Esophagus squamous epithelium (tissue), 5 donors: Measurements from ENCODE around the gene PATZ1. TPM values are rescaled to one million over a fixed set of nuclear protein-coding genes. Genes with fewer than 3 reads are reported as not detected.
"Not testable (repeated sequence)": the region's sequence is repeated elsewhere in the genome, so short reads cannot be mapped to it uniquely, and the experiment has no call there.

Experiments used
- DNase-seq: peaks from one replicate; lab custom pipeline; 2025; lab: John Stamatoyannopoulos, UW
- H3K27ac ChIP-seq, 4 donors: fragments of 200-600 bp; sonication (generic); one replicate each; pipeline ENCODE4 v1.5.1; 2016 to 2019; ENCODE audit warnings: mild to moderate bottlenecking in 1 of 4
- H3K27me3 ChIP-seq, 4 donors: fragments of 200-600 bp; sonication (generic); 1 replicate in 3 of 4; 2 replicates in 1 of 4; pipeline versions ENCODE4 v1.5.1 to v1.6.0; 2017 to 2021; ENCODE audit warnings: antibody characterized with exemption in 1 of 4
- H3K36me3 ChIP-seq, 3 donors: fragments of 200-600 bp; sonication (generic); one replicate each; pipeline ENCODE4 v1.5.1; 2016 to 2019
- H3K4me1 ChIP-seq, 3 donors: fragments of 200-600 bp; sonication (generic); one replicate each; pipeline ENCODE4 v1.5.1; 2017 to 2019
- H3K4me3 ChIP-seq, 4 donors: fragments of 200-600 bp; sonication (generic); 1 replicate in 3 of 4; 2 replicates in 1 of 4; pipeline ENCODE4 v1.5.1; 2016 to 2019; ENCODE audit warnings: mild to moderate bottlenecking in 2 of 4, moderate library complexity in 1 of 4
- H3K9me3 ChIP-seq, 3 donors: fragments of 200-600 bp; sonication (generic); one replicate each; pipeline ENCODE4 v1.5.1; 2016 to 2019
- CTCF ChIP-seq, 6 experiments: fragments of 450-650 bp in 4 of 6; fragments of 200-600 bp in 2 of 6; sonication (generic) in 2 of 6; IDR thresholded peaks; one replicate each; pipeline ENCODE4 v1.5.1; 2016 to 2019; ENCODE audit warnings: antibody characterized with exemption in 6 of 6, mild to moderate bottlenecking in 4 of 6, moderate library complexity in 4 of 6
- POLR2A ChIP-seq, 4 donors: fragments of 450-650 bp; IDR thresholded peaks; one replicate each; pipeline ENCODE4 v1.6.1; 2017; ENCODE audit warnings: antibody characterized with exemption in 4 of 4, mild to moderate bottlenecking in 4 of 4, moderate library complexity in 3 of 4
- WGBS, 2 donors: methylation state at CpG; one replicate each; pipeline ENCODE4 v1.1.5; 2018; 5-methylcytosine and 5-hydroxymethylcytosine counted together
- intact Hi-C: fragments of 100-400 bp; cut with DNase I; formaldehyde crosslinking; loops from one replicate; pipeline ENCODE4 v1.15.0; 2022
- total RNA-seq, 4 donors: library from RNA; depleted of rRNA; stranded (reverse); fragments of >200 nt; gene quantifications; one replicate each; pipeline ENCODE4 v1.1.0, GENCODE V29; 2016
- donor health status: DM: yes; HTN: yes; CAD: no.

PATZ1 gene
- total RNA-seq, 4 donors from 2014 or later = 2.2 to 13.0 (median 7.2) TPM

- intact Hi-C loops = no loop called here
- Histone ChIP-seq H3K27me3 (no peaks in the 10 kb centered on the region), H3K9me3 (no peaks in the 10 kb centered on the region), H3K36me3 (peaks cover 0 to 23% (median 0%) of the 10 kb centered on the region in 3 donors), H3K4me3 (no peak overlapping the region), H3K27ac (no peak overlapping the region), H3K4me1 (peaks cover 0 to 22% (median 6%) of the 10 kb centered on the region in 3 donors)
- no peak for DNase-seq
- TF ChIP-seq CTCF (IDR thresholded peaks at IDR 0.05) (no peak), POLR2A (IDR thresholded peaks at IDR 0.05) (no peak)
- WGBS, 2 donors = 70 to 90% methylated on average over 3 to 4 of the region's 4 CpGs
These were observed 24.7 kb downstream of the PATZ1 start for GRCh38 chr22:31321421-31321820.

GRCh38 chr22:31314220-31314619 is 31.9 kb downstream of the PATZ1 start:
- intact Hi-C loops, H3K9me3 ChIP-seq, H3K27me3 ChIP-seq, H3K36me3 ChIP-seq, H3K4me3 ChIP-seq, DNase-seq: not testable (repeated sequence)
- Histone ChIP-seq H3K27ac (peak overlapping the region; percentile 69 to 87 (median 78)), H3K4me1 (peaks cover 6 to 15% (median 13%) of the 10 kb centered on the region in 3 donors)
- 100% methylated on average over 1 of the region's 1 CpG for WGBS, 2 donors

GRCh38 chr22:31313366-31314147 is 32.6 kb downstream of the PATZ1 start:
- peak; percentile 78 to 95 (median 90) for TF ChIP-seq CTCF (IDR thresholded peaks at IDR 0.05)
- TF ChIP-seq POLR2A (IDR thresholded peaks at IDR 0.05) = no peak
- H3K27ac ChIP-seq = peak overlapping the region; percentile 69 to 87 (median 78)
- no peak for DNase-seq
- intact Hi-C loops = no loop called here
- no peaks in the 10 kb centered on the region for H3K9me3 ChIP-seq
- H3K4me3 ChIP-seq = no peak overlapping the region
- WGBS, 2 donors = 19 to 29% methylated on average over 5 to 6 of the region's 6 CpGs
- no peaks in the 10 kb centered on the region for H3K36me3 ChIP-seq
- peaks cover 6 to 15% (median 13%) of the 10 kb centered on the region in 3 donors for H3K4me1 ChIP-seq
- H3K27me3 ChIP-seq = no peaks in the 10 kb centered on the region

- DNase-seq = no peak
- H3K4me3 ChIP-seq = no peak overlapping the region
- intact Hi-C loops = no loop called here
- peaks cover 0 to 22% (median 3%) of the 10 kb centered on the region in 3 donors for H3K4me1 ChIP-seq
- no peaks in the 10 kb centered on the region for H3K27me3 ChIP-seq
- H3K27ac ChIP-seq = no peak overlapping the region
- H3K9me3 ChIP-seq = no peaks in the 10 kb centered on the region
- TF ChIP-seq CTCF (IDR thresholded peaks at IDR 0.05) (no peak), POLR2A (IDR thresholded peaks at IDR 0.05) (no peak)
- no peaks in the 10 kb centered on the region for H3K36me3 ChIP-seq
These were observed 38.0 kb downstream of the PATZ1 start for GRCh38 chr22:31308181-31308580.

- H3K36me3 ChIP-seq = no peaks in the 10 kb centered on the region
- 43 to 51% methylated on average over 3 of the region's 3 CpGs for WGBS, 2 donors
- TF ChIP-seq POLR2A (IDR thresholded peaks at IDR 0.05) (no peak), CTCF (IDR thresholded peaks at IDR 0.05) (no peak)
- H3K27ac ChIP-seq = no peak overlapping the region
- no peaks in the 10 kb centered on the region for H3K9me3 ChIP-seq
- H3K4me1 ChIP-seq = peaks cover 0 to 20% (median 0%) of the 10 kb centered on the region in 3 donors
- intact Hi-C loops = no loop called here
- H3K4me3 ChIP-seq = no peak overlapping the region
- no peak for DNase-seq
- H3K27me3 ChIP-seq = no peaks in the 10 kb centered on the region
These were observed 41.0 kb downstream of the PATZ1 start for GRCh38 chr22:31305194-31305593.
